HCT116 (cell line): ENCODE data around the gene C4orf50.

Experiments
- CTCF ChIP-seq, 3 experiments: fragments of 200-600 bp in 1 of 3; sonication (generic) in 1 of 3; IDR thresholded peaks in 2 of 3; conservative IDR thresholded peaks in 1 of 3; 2 replicates each; pipeline ENCODE4 v1.5.1; 2012 to 2017; ENCODE audit warnings: low read depth in 2 of 3, low read length in 2 of 3, antibody characterized with exemption in 1 of 3, borderline replicate concordance in 1 of 3, control low read depth in 1 of 3, mild to moderate bottlenecking in 1 of 3, mixed read lengths in 1 of 3, mixed run types in 1 of 3, moderate library complexity in 1 of 3; ENCODE audit not compliant: insufficient read depth in 1 of 3
- EGR1 ChIP-seq: IDR thresholded peaks from 2 replicates; pipeline ENCODE4 v1.6.1; 2012; ENCODE audit warnings: low read depth
- EZH2 ChIP-seq: fragments of 200-600 bp; sonication (generic); IDR thresholded peaks from 2 replicates; pipeline ENCODE4 v1.6.1; 2017; ENCODE audit warnings: antibody characterized with exemption, mixed run types
- EZH2phosphoT487 ChIP-seq: fragments of 200-600 bp; IDR thresholded peaks from 2 replicates; pipeline ENCODE4 v1.6.1; 2018; ENCODE audit warnings: antibody characterized with exemption, borderline replicate concordance
- MAX ChIP-seq: IDR thresholded peaks from 2 replicates; pipeline ENCODE4 v1.6.1; 2012
- POLR2A ChIP-seq: IDR thresholded peaks from 2 replicates; pipeline ENCODE4 v1.7.0; 2011; ENCODE audit warnings: borderline replicate concordance; ENCODE audit not compliant: insufficient read depth, insufficient read length; ENCODE audit errors: extremely low read depth
- POLR2AphosphoS5 ChIP-seq: IDR thresholded peaks from 2 replicates; pipeline ENCODE4 v1.6.1; 2011; ENCODE audit warnings: mild to moderate bottlenecking, low read depth, low read length, moderate library complexity
- REST ChIP-seq: IDR thresholded peaks from 2 replicates; pipeline ENCODE4 v1.6.1; 2012; ENCODE audit warnings: low read depth
- SP1 ChIP-seq: IDR thresholded peaks from 2 replicates; pipeline ENCODE4 v1.6.1; 2012; ENCODE audit warnings: low read depth
- SRF ChIP-seq: IDR thresholded peaks from 2 replicates; pipeline ENCODE4 v1.6.1; 2012; ENCODE audit warnings: low read depth
- YY1 ChIP-seq: IDR thresholded peaks from 2 replicates; pipeline ENCODE4 v1.6.1; 2011; ENCODE audit warnings: low read length, low read depth, moderate library complexity, mild to moderate bottlenecking; ENCODE audit not compliant: insufficient replicate concordance; ENCODE audit errors: extremely low read depth

- TF ChIP-seq EZH2, result no peak
- TF ChIP-seq EGR1, result no peak
- TF ChIP-seq POLR2A, result no peak
- TF ChIP-seq YY1, result no peak
- TF ChIP-seq SP1, result no peak
- TF ChIP-seq EZH2phosphoT487, result no peak
- no peak for TF ChIP-seq CTCF (IDR thresholded peaks at IDR 0.05 in 2 of 3, conservative IDR thresholded peaks at IDR 0.05 in 1 of 3; ENCODE audit: borderline replicate concordance in 1 of 3, insufficient read depth in 1 of 3, low read depth in 2 of 3, low read length in 2 of 3)
- TF ChIP-seq SRF, result no peak
- TF ChIP-seq REST, result no peak
- TF ChIP-seq POLR2AphosphoS5, result no peak
- TF ChIP-seq MAX, result no peak
These were observed 96.2 kb downstream of the C4orf50 start for GRCh38 chr4:5921981-5922380.
